Parathyroid adenoma (tissue), 2 donors: ENCODE measurements around the gene ACP2.

ENCODE experiments used
- H2AFZ ChIP-seq: fragments of 300-600 bp; sonication (generic); one replicate; pipeline ENCODE4 v1.7.0; 2017; ENCODE audit warnings: antibody characterized with exemption, mild to moderate bottlenecking
- H3K27ac ChIP-seq: fragments of 300-600 bp; sonication (generic); one replicate; pipeline ENCODE4 v1.7.0; 2017
- H3K27me3 ChIP-seq: fragments of 300-600 bp; sonication (generic); one replicate; pipeline ENCODE4 v1.7.0; 2017; ENCODE audit warnings: low read length; ENCODE audit not compliant: control insufficient read depth, insufficient read depth
- H3K36me3 ChIP-seq: fragments of 300-600 bp; sonication (generic); one replicate; pipeline ENCODE4 v1.7.0; 2017; ENCODE audit warnings: low read length; ENCODE audit not compliant: control insufficient read depth, insufficient read depth
- H3K4me1 ChIP-seq: fragments of 300-600 bp; sonication (generic); one replicate; pipeline ENCODE4 v1.7.0; 2017; ENCODE audit warnings: control low read depth
- H3K4me2 ChIP-seq: fragments of 300-600 bp; sonication (generic); one replicate; pipeline ENCODE4 v1.7.0; 2017; ENCODE audit warnings: low read length
- H3K4me3 ChIP-seq: fragments of 300-600 bp; sonication (generic); one replicate; pipeline ENCODE4 v1.7.0; 2017; ENCODE audit warnings: low read depth, low read length
- H3K79me2 ChIP-seq: fragments of 300-600 bp; sonication (generic); one replicate; pipeline ENCODE4 v1.7.0; 2017; ENCODE audit warnings: control low read depth
- H3K9ac ChIP-seq: fragments of 300-600 bp; sonication (generic); one replicate; pipeline ENCODE4 v1.7.0; 2017; ENCODE audit warnings: mild to moderate bottlenecking
- H3K9me3 ChIP-seq: fragments of 300-600 bp; sonication (generic); one replicate; pipeline ENCODE4 v1.7.0; 2017; ENCODE audit warnings: low read length; ENCODE audit not compliant: control insufficient read depth
- TF ChIP-seq, protein P1 (sequence below): fragments of 300-600 bp; sonication (generic); IDR thresholded peaks from one replicate; pipeline ENCODE4 v1.7.0; 2017; ENCODE audit warnings: antibody characterized with exemption, mild to moderate bottlenecking
- donor health status: primary hyperparathyroidism.

ACP2 gene

DNA sequence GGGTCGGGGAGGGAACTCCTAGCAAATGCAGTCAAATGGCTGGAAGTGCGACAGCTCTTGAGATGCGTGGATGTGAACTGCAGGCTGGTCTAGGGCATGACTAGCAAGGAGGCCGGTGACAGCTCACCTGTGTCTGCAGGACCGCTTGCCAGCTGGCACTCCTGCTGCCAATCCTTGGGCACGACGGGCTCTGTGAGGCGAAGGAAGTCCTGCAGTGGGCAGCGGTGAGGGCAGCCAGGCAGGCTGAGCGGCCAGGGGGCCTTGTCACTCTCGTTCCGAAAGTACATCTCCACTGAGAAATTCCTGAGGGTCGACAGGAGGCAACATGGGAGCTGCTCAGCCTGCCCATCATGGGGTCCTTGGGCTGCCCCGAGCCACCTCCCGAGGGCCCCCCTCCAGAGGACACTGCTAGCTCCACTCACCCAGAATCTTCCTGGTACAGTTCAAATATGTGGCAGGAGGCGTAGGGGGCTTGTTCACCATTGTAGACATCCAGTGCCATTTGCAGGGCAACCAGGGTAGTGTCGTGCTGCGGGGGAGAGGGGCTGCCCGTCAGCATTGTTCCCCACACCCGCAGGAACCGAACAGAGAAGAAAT, 5.9 kb downstream of the ACP2 start:
- no peak overlapping the region for H3K27ac ChIP-seq
- H3K4me3 ChIP-seq, result no peak overlapping the region
- no peaks in the 10 kb centered on the region for H3K9me3 ChIP-seq
- H3K4me1 ChIP-seq, result no peaks in the 10 kb centered on the region
- no peak overlapping the region for H3K4me2 ChIP-seq
- TF ChIP-seq, protein P1, sequence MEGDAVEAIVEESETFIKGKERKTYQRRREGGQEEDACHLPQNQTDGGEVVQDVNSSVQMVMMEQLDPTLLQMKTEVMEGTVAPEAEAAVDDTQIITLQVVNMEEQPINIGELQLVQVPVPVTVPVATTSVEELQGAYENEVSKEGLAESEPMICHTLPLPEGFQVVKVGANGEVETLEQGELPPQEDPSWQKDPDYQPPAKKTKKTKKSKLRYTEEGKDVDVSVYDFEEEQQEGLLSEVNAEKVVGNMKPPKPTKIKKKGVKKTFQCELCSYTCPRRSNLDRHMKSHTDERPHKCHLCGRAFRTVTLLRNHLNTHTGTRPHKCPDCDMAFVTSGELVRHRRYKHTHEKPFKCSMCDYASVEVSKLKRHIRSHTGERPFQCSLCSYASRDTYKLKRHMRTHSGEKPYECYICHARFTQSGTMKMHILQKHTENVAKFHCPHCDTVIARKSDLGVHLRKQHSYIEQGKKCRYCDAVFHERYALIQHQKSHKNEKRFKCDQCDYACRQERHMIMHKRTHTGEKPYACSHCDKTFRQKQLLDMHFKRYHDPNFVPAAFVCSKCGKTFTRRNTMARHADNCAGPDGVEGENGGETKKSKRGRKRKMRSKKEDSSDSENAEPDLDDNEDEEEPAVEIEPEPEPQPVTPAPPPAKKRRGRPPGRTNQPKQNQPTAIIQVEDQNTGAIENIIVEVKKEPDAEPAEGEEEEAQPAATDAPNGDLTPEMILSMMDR, result no peak
- no peaks in the 10 kb centered on the region for H3K27me3 ChIP-seq
- H3K36me3 ChIP-seq, result no peaks in the 10 kb centered on the region
- H2AFZ ChIP-seq, result no peak overlapping the region
- H3K79me2 ChIP-seq, result no peaks in the 10 kb centered on the region
- no peak overlapping the region for H3K9ac ChIP-seq

DNA sequence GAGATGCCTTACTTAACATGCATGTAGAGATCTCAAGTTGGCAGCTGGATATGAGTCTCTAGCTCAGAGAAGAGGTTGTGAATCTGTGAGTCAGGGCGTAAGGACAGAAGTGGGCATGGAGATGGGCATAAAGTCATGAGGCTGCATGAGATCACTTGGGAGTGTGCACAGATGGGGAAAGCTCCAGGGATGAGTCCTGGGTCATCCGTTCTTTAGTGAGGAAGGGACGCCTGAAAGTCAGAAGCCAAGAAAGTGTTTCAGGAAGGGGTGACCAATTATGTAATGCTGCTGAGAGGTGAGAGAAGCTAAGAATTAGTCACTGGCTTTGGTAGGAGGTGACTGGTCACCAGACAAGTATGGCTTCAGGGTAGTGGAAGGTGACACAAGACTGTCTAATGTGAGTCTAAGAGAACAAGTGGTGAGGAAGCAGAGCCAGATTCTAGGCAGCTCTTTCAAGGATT, 6.7 kb downstream of the ACP2 start:
- H3K9me3 ChIP-seq, result no peaks in the 10 kb centered on the region
- H3K79me2 ChIP-seq, result no peaks in the 10 kb centered on the region
- no peak overlapping the region for H3K27ac ChIP-seq
- no peak overlapping the region for H2AFZ ChIP-seq
- H3K27me3 ChIP-seq, result no peaks in the 10 kb centered on the region
- TF ChIP-seq, protein P1, result no peak
- H3K9ac ChIP-seq, result no peak overlapping the region
- no peak overlapping the region for H3K4me2 ChIP-seq
- no peaks in the 10 kb centered on the region for H3K4me1 ChIP-seq
- H3K4me3 ChIP-seq, result no peak overlapping the region
- no peaks in the 10 kb centered on the region for H3K36me3 ChIP-seq

DNA sequence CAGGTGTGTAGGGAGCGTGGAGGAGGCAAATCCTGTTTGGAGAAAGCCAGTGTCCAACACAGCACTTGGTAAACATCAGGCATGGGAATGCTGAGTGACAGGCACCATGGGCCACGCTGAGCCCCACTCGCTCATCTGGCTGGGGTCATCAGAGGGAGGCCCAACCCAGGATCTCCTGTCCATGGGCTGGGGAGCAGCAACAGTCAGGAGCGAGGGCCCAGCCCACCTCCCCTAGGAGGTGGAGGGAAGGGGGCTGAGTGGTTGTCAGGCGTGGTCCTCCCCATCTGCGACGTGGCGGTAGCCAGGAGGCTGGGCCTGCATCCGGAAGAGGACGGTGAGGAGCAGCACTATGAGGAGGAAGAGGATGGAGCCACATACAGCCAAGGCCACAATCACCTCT, 8.8 kb downstream of the ACP2 start:
- Histone ChIP-seq H3K27ac (no peak overlapping the region), H3K9ac (no peak overlapping the region), H3K4me2 (no peak overlapping the region), H3K4me3 (no peak overlapping the region), H3K9me3 (no peaks in the 10 kb centered on the region), H3K27me3 (no peaks in the 10 kb centered on the region), H3K79me2 (no peaks in the 10 kb centered on the region), H2AFZ (no peak overlapping the region), H3K4me1 (no peaks in the 10 kb centered on the region), H3K36me3 (no peaks in the 10 kb centered on the region)
- TF ChIP-seq, protein P1, result no peak

GRCh38 chr11:47236482-47236881, 12.1 kb downstream of the ACP2 start:
- Histone ChIP-seq H3K36me3 (no peaks in the 10 kb centered on the region), H3K27ac (no peak overlapping the region)
- TF ChIP-seq, protein P1, result no peak

DNA sequence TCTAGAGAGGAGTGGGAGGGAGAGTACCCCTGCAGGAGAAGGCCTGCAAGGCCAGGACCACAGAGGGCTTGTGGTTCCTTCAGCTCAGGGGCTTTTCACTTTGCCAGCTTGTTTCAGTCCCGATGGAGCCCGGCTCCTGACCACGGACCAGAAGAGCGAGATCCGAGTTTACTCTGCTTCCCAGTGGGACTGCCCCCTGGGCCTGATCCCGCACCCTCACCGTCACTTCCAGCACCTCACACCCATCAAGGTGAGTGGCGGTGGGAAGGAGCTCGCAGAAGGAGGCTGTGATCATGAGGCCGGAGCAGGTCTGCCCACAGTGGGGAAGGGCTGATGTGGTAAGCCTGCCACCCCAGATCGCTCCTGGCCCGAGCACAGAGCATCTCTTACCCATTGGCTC, 13.5 kb downstream of the ACP2 start:
- H3K4me1 ChIP-seq, result no peaks in the 10 kb centered on the region
- TF ChIP-seq, protein P1, result no peak
- H3K79me2 ChIP-seq, result no peaks in the 10 kb centered on the region
- H3K27me3 ChIP-seq, result no peaks in the 10 kb centered on the region
- H3K27ac ChIP-seq, result no peak overlapping the region
- H3K4me2 ChIP-seq, result no peak overlapping the region
- no peak overlapping the region for H3K4me3 ChIP-seq
- no peak overlapping the region for H3K9ac ChIP-seq
- H3K36me3 ChIP-seq, result no peaks in the 10 kb centered on the region
- H2AFZ ChIP-seq, result no peak overlapping the region
- no peaks in the 10 kb centered on the region for H3K9me3 ChIP-seq

More at GRCh38 chr11:47236482-47236881, 12.1 kb downstream of the ACP2 start:
- H3K4me1 ChIP-seq, result no peaks in the 10 kb centered on the region
- no peaks in the 10 kb centered on the region for H3K9me3 ChIP-seq
- no peak overlapping the region for H2AFZ ChIP-seq
- H3K27me3 ChIP-seq, result no peaks in the 10 kb centered on the region
- no peak overlapping the region for H3K9ac ChIP-seq
- no peak overlapping the region for H3K4me2 ChIP-seq
- H3K79me2 ChIP-seq, result no peaks in the 10 kb centered on the region
- no peak overlapping the region for H3K4me3 ChIP-seq
